WTC11 (cell line): ENCODE results near the gene PDE4B.

ENCODE experiments used
- ATF2 ChIP-seq: sonication (generic); formaldehyde crosslinking; IDR thresholded peaks from 2 replicates; pipeline ENCODE4 v1.8.1; 2022; ENCODE audit warnings: low read depth, missing genetic modification reagents, borderline replicate concordance
- ATF3 ChIP-seq: sonication (generic); formaldehyde crosslinking; conservative IDR thresholded peaks from 2 replicates; pipeline ENCODE4 v1.8.1; 2022; ENCODE audit warnings: mild to moderate bottlenecking, missing genetic modification reagents
- E2F5 ChIP-seq: sonication (generic); formaldehyde crosslinking; IDR thresholded peaks from 2 replicates; pipeline ENCODE4 v1.8.1; 2022; ENCODE audit warnings: mild to moderate bottlenecking, moderate library complexity, missing genetic modification reagents
- GABPB1 ChIP-seq: sonication (generic); formaldehyde crosslinking; IDR thresholded peaks from 2 replicates; pipeline ENCODE4 v1.8.1; 2023; ENCODE audit warnings: mild to moderate bottlenecking, missing genetic modification reagents
- GRHL2 ChIP-seq: fragments of 250-450 bp; sonication (Bioruptor Pico); IDR thresholded peaks from 2 replicates; pipeline ENCODE4 v1.8.0; 2022; ENCODE audit warnings: mild to moderate bottlenecking, moderate library complexity; ENCODE audit not compliant: insufficient replicate concordance, severe bottlenecking
- NR1H2 ChIP-seq: sonication (generic); formaldehyde crosslinking; IDR thresholded peaks from 2 replicates; pipeline ENCODE4 v1.9.0; 2021; ENCODE audit warnings: mild to moderate bottlenecking, moderate library complexity, missing genetic modification reagents
- SP1 ChIP-seq: sonication (generic); formaldehyde crosslinking; conservative IDR thresholded peaks from 2 replicates; pipeline ENCODE4 v1.8.1; 2022; ENCODE audit warnings: missing genetic modification reagents
- TP53 ChIP-seq: sonication (generic); formaldehyde crosslinking; IDR thresholded peaks from 2 replicates; pipeline ENCODE4 v1.8.1; 2023; ENCODE audit warnings: mild to moderate bottlenecking, missing genetic modification reagents
- TF ChIP-seq, protein P1 (sequence below): sonication (generic); formaldehyde crosslinking; IDR thresholded peaks from 2 replicates; pipeline ENCODE4 v1.8.1; 2023; ENCODE audit warnings: mild to moderate bottlenecking, missing genetic modification reagents, moderate library complexity
- TF ChIP-seq, protein P2 (sequence below): sonication (generic); formaldehyde crosslinking; conservative IDR thresholded peaks from 2 replicates; pipeline ENCODE4 v1.8.1; 2023; ENCODE audit warnings: mild to moderate bottlenecking, low read depth, missing genetic modification reagents, moderate library complexity
- TF ChIP-seq, protein P3 (sequence below): fragments of 200-600 bp; IDR thresholded peaks from 2 replicates; pipeline ENCODE4 v1.8.0; 2022; ENCODE audit warnings: antibody characterized with exemption
- TF ChIP-seq, protein P4 (sequence below): fragments of 250-450 bp; sonication (Bioruptor Pico); IDR thresholded peaks from 2 replicates; pipeline ENCODE4 v2.1.2; 2022; ENCODE audit warnings: mild to moderate bottlenecking, moderate library complexity
- TF ChIP-seq, protein P5 (sequence below): sonication (generic); formaldehyde crosslinking; IDR thresholded peaks from 2 replicates; pipeline ENCODE4 v1.8.1; 2022; ENCODE audit warnings: mild to moderate bottlenecking, missing genetic modification reagents, moderate library complexity, borderline replicate concordance
- TF ChIP-seq, protein P6 (sequence below): sonication (generic); formaldehyde crosslinking; IDR thresholded peaks from 2 replicates; pipeline ENCODE4 v1.8.0; 2022; ENCODE audit warnings: missing genetic modification reagents

DNA sequence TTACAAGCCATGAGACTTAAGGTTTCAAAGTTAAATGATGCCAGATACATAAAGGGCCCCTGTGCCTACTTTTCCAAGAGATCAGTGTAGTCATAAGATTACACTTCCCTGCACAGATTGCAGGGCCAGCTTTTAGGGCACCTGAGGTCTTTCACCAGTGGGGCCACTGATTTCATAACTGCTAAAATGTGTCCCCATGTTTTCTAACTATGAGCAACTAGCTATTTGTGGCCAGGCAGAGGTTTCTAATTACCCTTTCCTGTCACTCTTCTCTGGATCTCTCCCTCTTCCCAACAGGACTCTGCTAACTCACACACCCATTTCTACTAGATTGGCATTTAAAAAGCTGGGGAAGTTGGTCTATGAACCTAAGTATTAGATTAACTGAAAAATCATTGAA, 534.2 kb downstream of the PDE4B start:
- TF ChIP-seq, protein P1, sequence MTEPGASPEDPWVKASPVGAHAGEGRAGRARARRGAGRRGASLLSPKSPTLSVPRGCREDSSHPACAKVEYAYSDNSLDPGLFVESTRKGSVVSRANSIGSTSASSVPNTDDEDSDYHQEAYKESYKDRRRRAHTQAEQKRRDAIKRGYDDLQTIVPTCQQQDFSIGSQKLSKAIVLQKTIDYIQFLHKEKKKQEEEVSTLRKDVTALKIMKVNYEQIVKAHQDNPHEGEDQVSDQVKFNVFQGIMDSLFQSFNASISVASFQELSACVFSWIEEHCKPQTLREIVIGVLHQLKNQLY: no peak
- TF ChIP-seq ATF2 (CRISPR knock-in tag) (no peak), GABPB1 (no peak), TP53 (CRISPR knock-in tag) (no peak), NR1H2 (CRISPR knock-in tag) (no peak), GRHL2 (CRISPR knock-in tag) (no peak), E2F5 (CRISPR knock-in tag) (no peak), ATF3 (no peak), SP1 (CRISPR knock-in tag) (no peak)
- TF ChIP-seq, protein P2, sequence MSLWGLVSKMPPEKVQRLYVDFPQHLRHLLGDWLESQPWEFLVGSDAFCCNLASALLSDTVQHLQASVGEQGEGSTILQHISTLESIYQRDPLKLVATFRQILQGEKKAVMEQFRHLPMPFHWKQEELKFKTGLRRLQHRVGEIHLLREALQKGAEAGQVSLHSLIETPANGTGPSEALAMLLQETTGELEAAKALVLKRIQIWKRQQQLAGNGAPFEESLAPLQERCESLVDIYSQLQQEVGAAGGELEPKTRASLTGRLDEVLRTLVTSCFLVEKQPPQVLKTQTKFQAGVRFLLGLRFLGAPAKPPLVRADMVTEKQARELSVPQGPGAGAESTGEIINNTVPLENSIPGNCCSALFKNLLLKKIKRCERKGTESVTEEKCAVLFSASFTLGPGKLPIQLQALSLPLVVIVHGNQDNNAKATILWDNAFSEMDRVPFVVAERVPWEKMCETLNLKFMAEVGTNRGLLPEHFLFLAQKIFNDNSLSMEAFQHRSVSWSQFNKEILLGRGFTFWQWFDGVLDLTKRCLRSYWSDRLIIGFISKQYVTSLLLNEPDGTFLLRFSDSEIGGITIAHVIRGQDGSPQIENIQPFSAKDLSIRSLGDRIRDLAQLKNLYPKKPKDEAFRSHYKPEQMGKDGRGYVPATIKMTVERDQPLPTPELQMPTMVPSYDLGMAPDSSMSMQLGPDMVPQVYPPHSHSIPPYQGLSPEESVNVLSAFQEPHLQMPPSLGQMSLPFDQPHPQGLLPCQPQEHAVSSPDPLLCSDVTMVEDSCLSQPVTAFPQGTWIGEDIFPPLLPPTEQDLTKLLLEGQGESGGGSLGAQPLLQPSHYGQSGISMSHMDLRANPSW (CRISPR knock-in tag): no peak
- TF ChIP-seq, protein P3, sequence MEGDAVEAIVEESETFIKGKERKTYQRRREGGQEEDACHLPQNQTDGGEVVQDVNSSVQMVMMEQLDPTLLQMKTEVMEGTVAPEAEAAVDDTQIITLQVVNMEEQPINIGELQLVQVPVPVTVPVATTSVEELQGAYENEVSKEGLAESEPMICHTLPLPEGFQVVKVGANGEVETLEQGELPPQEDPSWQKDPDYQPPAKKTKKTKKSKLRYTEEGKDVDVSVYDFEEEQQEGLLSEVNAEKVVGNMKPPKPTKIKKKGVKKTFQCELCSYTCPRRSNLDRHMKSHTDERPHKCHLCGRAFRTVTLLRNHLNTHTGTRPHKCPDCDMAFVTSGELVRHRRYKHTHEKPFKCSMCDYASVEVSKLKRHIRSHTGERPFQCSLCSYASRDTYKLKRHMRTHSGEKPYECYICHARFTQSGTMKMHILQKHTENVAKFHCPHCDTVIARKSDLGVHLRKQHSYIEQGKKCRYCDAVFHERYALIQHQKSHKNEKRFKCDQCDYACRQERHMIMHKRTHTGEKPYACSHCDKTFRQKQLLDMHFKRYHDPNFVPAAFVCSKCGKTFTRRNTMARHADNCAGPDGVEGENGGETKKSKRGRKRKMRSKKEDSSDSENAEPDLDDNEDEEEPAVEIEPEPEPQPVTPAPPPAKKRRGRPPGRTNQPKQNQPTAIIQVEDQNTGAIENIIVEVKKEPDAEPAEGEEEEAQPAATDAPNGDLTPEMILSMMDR: no peak
- TF ChIP-seq, protein P4, sequence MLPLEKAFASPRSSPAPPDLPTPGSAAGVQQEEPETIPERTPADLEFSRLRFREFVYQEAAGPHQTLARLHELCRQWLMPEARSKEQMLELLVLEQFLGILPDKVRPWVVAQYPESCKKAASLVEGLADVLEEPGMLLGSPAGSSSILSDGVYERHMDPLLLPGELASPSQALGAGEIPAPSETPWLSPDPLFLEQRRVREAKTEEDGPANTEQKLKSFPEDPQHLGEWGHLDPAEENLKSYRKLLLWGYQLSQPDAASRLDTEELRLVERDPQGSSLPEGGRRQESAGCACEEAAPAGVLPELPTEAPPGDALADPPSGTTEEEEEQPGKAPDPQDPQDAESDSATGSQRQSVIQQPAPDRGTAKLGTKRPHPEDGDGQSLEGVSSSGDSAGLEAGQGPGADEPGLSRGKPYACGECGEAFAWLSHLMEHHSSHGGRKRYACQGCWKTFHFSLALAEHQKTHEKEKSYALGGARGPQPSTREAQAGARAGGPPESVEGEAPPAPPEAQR (CRISPR knock-in tag): no peak
- TF ChIP-seq, protein P5, sequence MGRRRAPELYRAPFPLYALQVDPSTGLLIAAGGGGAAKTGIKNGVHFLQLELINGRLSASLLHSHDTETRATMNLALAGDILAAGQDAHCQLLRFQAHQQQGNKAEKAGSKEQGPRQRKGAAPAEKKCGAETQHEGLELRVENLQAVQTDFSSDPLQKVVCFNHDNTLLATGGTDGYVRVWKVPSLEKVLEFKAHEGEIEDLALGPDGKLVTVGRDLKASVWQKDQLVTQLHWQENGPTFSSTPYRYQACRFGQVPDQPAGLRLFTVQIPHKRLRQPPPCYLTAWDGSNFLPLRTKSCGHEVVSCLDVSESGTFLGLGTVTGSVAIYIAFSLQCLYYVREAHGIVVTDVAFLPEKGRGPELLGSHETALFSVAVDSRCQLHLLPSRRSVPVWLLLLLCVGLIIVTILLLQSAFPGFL (CRISPR knock-in tag): no peak
- TF ChIP-seq, protein P6, sequence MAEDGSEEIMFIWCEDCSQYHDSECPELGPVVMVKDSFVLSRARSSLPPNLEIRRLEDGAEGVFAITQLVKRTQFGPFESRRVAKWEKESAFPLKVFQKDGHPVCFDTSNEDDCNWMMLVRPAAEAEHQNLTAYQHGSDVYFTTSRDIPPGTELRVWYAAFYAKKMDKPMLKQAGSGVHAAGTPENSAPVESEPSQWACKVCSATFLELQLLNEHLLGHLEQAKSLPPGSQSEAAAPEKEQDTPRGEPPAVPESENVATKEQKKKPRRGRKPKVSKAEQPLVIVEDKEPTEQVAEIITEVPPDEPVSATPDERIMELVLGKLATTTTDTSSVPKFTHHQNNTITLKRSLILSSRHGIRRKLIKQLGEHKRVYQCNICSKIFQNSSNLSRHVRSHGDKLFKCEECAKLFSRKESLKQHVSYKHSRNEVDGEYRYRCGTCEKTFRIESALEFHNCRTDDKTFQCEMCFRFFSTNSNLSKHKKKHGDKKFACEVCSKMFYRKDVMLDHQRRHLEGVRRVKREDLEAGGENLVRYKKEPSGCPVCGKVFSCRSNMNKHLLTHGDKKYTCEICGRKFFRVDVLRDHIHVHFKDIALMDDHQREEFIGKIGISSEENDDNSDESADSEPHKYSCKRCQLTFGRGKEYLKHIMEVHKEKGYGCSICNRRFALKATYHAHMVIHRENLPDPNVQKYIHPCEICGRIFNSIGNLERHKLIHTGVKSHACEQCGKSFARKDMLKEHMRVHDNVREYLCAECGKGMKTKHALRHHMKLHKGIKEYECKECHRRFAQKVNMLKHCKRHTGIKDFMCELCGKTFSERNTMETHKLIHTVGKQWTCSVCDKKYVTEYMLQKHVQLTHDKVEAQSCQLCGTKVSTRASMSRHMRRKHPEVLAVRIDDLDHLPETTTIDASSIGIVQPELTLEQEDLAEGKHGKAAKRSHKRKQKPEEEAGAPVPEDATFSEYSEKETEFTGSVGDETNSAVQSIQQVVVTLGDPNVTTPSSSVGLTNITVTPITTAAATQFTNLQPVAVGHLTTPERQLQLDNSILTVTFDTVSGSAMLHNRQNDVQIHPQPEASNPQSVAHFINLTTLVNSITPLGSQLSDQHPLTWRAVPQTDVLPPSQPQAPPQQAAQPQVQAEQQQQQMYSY (CRISPR knock-in tag): no peak
